ENCODE results near the gene PIP4P1.
"Not testable (repeated sequence)": the region's sequence is repeated elsewhere in the genome, so short reads cannot be mapped to it uniquely, and the experiment has no call there.

The PIP4P1 gene

DNA sequence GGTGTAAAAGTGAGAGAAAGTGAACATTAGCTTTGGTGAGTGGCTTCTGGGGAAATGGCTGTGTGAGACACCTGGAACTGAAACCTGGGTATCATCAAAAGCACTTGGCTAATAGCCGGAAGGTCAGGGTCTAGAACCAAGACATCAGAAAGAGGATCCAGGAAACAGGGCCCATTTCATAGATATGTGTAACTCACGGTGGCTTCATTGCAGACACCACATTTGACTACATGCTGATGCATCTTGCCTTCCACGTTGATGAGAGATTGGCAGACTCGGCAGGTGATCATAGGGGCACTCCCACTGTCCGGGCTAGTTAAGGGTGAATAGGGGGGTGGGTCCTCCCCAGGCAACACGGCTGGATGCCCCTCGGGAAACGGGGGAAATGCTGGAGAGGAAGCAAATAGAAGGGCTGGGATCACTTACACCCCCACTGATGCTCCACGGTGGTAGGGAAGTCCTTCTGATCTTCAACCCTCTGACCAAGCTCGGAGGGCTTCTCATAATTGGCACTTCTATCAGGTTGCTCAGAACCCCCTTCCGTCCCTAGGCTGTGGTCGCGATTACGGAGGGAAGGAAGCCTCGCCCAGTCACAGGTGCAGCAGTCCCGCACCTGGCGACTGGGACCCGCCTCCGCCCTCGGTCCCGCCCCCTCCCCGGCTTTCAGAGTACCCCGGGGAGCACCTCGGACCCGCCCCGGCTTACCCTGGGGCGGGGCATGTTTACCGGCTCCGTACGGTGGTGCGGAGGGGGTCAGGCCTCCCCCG is 593 bp downstream of the PIP4P1 start:
- peak; percentile 58 for ATAC-seq (ENCODE audit: low read depth)
- Mint-ChIP-seq H3K4me3 (peak overlapping the region; percentile 91), H3K9me3 (no peaks in the 10 kb centered on the region), H3K36me3 (peaks cover 11% of the 10 kb centered on the region), H3K27me3 (no peaks in the 10 kb centered on the region), H3K27ac (peak overlapping the region; percentile 98), H3K4me1 (peaks cover 19% of the 10 kb centered on the region)
- peak; percentile 85 to 92 for DNase-seq (ENCODE audit: low spot score in 2 of 2)

DNA sequence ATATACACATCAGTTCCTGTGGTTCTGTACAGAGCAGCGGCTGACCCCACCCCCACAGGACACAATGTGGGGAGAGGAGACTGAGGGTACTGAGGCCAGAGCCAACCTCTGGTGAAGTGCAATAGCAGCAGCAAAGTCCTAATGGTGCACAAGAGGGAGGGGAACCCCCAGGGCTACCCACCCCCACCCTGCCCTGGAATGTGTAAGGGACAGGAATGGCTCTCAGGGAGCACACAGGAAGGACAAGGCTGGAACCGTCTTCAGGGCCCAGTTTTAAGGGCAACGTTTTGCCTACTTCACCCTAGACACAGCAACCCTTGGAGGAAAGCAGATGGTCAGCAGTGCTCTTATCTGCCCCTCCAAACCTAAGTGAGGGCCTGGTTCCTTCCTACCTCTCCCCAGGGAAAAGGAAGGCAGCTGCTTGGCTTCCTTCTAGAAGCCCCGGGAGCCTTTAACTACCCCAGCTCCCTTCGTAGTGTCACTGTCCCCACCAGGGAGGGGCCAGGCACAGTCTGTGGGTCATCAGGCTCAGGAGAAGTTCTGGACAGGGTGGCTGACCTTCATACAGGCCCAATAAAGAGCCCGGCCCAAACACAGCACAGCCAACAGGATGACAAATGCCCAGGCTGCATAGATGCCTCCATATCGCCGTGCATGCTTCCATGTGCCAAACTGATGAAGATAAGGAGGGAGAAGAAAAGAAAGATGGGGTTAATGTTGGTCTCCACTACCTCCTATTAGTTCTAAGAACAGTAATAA is 3.0 kb downstream of the PIP4P1 start:
- H3K27ac Mint-ChIP-seq = no peak overlapping the region
- peaks cover 11% of the 10 kb centered on the region for H3K36me3 Mint-ChIP-seq
- no peak for DNase-seq (ENCODE audit: low spot score in 2 of 2)
- no peak for ATAC-seq (ENCODE audit: low read depth)
- H3K4me3 Mint-ChIP-seq = no peak overlapping the region
- H3K9me3 Mint-ChIP-seq = no peaks in the 10 kb centered on the region
- H3K27me3 Mint-ChIP-seq = no peaks in the 10 kb centered on the region
- H3K4me1 Mint-ChIP-seq = peaks cover 14% of the 10 kb centered on the region

DNA sequence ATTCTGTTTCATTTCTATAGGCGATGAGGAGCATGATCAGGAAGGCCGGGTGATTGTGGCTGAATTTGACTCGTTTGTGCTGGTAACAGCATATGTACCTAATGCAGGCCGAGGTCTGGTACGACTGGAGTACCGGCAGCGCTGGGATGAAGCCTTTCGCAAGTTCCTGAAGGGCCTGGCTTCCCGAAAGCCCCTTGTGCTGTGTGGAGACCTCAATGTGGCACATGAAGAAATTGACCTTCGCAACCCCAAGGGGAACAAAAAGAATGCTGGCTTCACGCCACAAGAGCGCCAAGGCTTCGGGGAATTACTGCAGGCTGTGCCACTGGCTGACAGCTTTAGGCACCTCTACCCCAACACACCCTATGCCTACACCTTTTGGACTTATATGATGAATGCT is 4.3 kb downstream of the PIP4P1 start:
- no peak for ATAC-seq (ENCODE audit: low read depth)
- Mint-ChIP-seq H3K4me1 (peaks cover 14% of the 10 kb centered on the region), H3K27me3 (no peaks in the 10 kb centered on the region), H3K36me3 (peaks cover 17% of the 10 kb centered on the region), H3K9me3 (no peaks in the 10 kb centered on the region), H3K27ac (no peak overlapping the region), H3K4me3 (no peak overlapping the region)
- DNase-seq (ENCODE audit: low spot score in 2 of 2) = no peak

DNA sequence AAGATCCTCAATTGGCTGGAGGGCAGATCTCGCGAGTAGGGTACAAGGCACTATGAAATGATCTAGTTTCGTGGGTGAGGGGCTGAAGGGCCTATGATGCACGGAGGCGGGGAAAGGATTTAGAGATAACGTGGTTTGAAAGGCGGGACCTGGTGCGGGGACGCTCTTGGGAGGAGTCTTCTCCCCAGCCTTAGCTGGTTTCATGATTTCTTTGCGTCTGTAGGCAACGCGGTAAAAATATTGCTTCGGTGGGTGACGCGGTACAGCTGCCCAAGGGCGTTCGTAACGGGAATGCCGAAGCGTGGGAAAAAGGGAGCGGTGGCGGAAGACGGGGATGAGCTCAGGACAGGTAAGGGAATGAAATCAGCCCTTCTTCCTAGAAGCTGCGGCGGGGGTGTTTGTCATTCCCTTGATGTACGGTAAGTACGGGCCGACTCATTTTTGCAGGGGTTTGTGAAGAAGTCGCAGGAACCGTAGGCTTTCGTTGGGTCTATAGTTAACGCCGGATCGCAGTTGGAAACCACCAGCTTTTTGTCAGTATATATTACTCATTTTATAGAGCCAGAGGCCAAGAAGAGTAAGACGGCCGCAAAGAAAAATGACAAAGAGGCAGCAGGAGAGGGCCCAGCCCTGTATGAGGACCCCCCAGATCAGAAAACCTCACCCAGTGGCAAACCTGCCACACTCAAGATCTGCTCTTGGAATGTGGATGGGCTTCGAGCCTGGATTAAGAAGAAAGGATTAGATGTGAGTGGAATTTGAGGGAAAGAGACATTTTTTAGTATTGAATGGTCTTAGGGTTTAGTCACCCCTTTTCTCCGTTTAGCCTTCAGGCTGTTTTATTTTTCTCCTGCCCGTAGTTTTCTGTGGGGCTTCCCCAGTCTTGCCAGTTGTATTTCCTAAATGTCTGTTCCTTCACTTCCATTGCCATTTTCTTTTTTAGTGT is 5.6 kb downstream of the PIP4P1 start:
- Mint-ChIP-seq H3K27me3 (no peaks in the 10 kb centered on the region), H3K4me3 (no peak overlapping the region), H3K4me1 (peaks cover 10% of the 10 kb centered on the region), H3K9me3 (no peaks in the 10 kb centered on the region), H3K27ac (no peak overlapping the region), H3K36me3 (peaks cover 21% of the 10 kb centered on the region)
- peak; percentile 53 for ATAC-seq (ENCODE audit: low read depth)
- no peak for DNase-seq (ENCODE audit: low spot score in 2 of 2)

DNA sequence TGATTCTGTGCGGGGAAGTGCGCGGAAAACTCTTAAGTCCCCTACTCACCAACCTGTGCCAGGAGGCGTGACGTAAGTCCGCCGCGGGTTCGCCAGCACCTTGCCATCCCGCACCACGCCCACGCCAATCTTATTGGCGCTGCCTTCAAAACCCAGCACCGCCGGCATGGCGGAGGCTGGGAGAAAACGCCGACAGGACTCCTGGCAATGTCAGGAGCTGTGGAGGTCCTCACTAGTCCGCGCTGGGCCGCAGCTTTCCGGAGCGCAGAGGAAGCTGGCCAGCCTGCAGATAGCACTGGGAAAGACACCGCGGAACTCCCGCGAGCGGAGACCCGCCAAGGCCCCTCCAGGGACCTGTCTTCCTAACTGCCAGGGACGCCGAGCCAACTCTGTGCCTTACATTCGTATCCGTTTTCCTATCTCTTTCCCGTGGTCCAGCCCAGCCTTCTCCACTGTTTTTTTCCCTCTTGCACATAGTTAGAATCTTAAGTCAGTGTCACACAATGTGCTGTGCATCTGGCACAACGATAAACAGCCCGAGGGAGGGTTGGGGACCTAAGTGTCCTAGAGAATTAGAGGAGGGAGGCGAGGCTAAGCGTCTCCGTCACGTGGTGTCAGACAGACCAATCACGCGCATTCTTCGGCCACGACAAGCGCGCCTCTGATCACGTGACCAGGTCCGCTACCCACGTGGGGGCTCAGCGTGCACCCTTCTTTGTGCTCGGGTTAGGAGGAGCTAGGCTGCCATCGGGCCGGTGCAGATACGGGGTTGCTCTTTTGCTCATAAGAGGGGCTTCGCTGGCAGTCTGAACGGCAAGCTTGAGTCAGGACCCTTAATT is 6.5 kb downstream of the PIP4P1 start, which contains the start of the genes APEX1 and OSGEP:
TSS of gene APEX1 (plus strand) at position 711 of the 839 bp plus-strand sequence. CDS start 420 bp downstream, outside the sequence.
TSS of gene OSGEP (minus strand) at position 297 of the 839 bp plus-strand sequence. CDS start at position 168, 129 bp downstream.
- H3K27ac Mint-ChIP-seq = no peak within 1 kb of the TSS
- no peaks in the 10 kb centered on the region for H3K27me3 Mint-ChIP-seq

DNA sequence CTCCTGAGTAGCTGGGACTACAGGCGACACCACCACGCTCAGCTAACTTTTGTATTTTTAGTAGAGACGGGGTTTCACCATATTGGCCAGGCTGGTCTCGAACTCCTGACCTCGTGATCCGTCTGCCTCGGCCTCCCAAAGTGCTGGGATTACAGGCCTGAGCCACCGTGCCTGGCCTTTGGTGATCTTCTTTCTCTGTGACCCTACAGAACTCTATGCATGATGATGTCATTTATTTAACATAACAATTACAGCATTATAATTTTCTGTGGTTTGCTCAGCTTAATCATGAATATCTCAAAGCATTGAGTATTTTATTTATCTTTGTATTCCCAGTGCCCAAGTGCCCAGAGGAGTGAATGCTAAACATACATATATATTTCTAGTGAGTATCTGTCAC is 8.4 kb downstream of the PIP4P1 start:
- not testable (repeated sequence) for DNase-seq (ENCODE audit: low spot score in 2 of 2); H3K27me3 Mint-ChIP-seq; H3K4me3 Mint-ChIP-seq

More for the DNA sequence above, 6.5 kb downstream of the PIP4P1 start, which contains the start of the genes APEX1 and OSGEP:
- Mint-ChIP-seq H3K4me1 (peaks cover 5% of the 10 kb centered on the region), H3K36me3 (peaks cover 20% of the 10 kb centered on the region), H3K4me3 (no peak within 1 kb of the TSS), H3K9me3 (no peaks in the 10 kb centered on the region)
- DNase-seq (ENCODE audit: low spot score in 2 of 2) (peak; percentile 95), ATAC-seq (ENCODE audit: low read depth) (peak; percentile 84)

DNA sequence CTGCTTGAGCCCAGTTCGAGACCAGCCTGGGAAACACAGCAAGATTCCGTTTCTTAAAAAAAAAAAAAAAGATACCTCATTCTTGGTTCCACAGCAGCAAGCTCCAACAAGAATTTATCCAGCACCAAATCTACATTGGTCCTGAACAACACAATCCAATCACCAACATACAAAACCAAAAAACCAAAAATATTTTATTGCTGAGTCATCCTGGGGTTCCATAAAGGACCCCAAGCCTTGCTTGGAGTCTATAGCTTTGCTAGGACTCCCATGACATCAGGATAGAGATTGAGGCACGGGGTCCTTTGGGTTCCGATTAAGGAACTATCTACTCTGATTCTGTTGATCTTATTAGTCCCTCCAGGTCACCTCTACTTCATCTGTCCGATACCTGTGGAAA is 14.3 kb downstream of the PIP4P1 start:
- no peak overlapping the region for H3K4me3 Mint-ChIP-seq
- no peaks in the 10 kb centered on the region for H3K9me3 Mint-ChIP-seq
- DNase-seq (ENCODE audit: low spot score in 2 of 2) (no peak), ATAC-seq (ENCODE audit: low read depth) (no peak)
- H3K4me1 Mint-ChIP-seq = peaks cover 6% of the 10 kb centered on the region
- H3K27ac Mint-ChIP-seq = no peak overlapping the region
- no peaks in the 10 kb centered on the region for H3K27me3 Mint-ChIP-seq
- peaks cover 31% of the 10 kb centered on the region for H3K36me3 Mint-ChIP-seq

More for the DNA sequence above, 8.4 kb downstream of the PIP4P1 start:
- H3K27ac Mint-ChIP-seq; ATAC-seq (ENCODE audit: low read depth); H3K4me1 Mint-ChIP-seq; H3K9me3 Mint-ChIP-seq: not testable (repeated sequence)
- H3K36me3 Mint-ChIP-seq = peaks cover 29% of the 10 kb centered on the region

DNA sequence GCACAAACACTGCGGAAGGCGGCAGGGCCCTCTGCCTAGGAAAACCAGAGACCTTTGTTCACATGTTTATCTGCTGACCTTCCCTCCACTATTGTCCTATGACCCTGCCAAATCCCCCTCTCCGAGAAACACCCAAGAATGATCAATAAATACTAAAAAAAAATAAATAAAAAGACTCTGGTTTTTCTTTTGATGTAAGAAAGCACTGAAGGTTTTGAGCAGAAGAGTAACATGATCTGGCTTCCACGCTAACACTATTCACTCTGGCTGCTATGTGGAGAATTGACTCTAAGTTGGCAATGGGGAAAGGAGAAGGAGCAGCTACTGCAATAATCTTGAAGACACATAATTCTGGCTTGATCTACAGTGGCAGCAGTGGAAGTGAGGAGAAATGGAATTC is 17.6 kb downstream of the PIP4P1 start:
- not testable (repeated sequence) for H3K4me3 Mint-ChIP-seq; DNase-seq (ENCODE audit: low spot score in 2 of 2); H3K27me3 Mint-ChIP-seq; H3K27ac Mint-ChIP-seq; ATAC-seq (ENCODE audit: low read depth); H3K9me3 Mint-ChIP-seq
- Mint-ChIP-seq H3K4me1 (peaks cover 26% of the 10 kb centered on the region), H3K36me3 (peaks cover 19% of the 10 kb centered on the region)

DNA sequence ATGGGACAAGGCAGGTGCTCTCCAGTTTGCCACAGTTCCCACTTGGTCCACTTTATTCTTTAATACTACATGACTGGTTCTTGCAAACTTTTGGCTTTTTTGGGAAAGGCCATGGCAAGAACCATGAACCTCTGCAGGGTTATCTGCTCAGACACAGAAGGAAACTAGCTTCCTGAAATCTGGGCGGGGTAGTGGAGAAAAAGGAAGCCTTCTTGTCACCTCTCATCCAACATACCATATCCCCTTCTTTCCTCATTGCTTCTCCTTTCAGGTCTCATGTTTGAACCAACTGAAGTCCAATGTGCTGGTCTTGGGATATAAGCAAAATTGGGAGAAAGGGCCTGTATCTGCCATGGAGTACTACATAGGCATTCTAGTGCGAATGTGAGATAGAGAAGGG is 19.8 kb downstream of the PIP4P1 start:
- no peaks in the 10 kb centered on the region for H3K27me3 Mint-ChIP-seq
- H3K9me3 Mint-ChIP-seq = no peaks in the 10 kb centered on the region
- no peak for ATAC-seq (ENCODE audit: low read depth)
- no peak overlapping the region for H3K27ac Mint-ChIP-seq
- H3K36me3 Mint-ChIP-seq = peaks cover 6% of the 10 kb centered on the region
- H3K4me1 Mint-ChIP-seq = peaks cover 32% of the 10 kb centered on the region
- no peak overlapping the region for H3K4me3 Mint-ChIP-seq
- DNase-seq (ENCODE audit: low spot score in 2 of 2) = no peak

DNA sequence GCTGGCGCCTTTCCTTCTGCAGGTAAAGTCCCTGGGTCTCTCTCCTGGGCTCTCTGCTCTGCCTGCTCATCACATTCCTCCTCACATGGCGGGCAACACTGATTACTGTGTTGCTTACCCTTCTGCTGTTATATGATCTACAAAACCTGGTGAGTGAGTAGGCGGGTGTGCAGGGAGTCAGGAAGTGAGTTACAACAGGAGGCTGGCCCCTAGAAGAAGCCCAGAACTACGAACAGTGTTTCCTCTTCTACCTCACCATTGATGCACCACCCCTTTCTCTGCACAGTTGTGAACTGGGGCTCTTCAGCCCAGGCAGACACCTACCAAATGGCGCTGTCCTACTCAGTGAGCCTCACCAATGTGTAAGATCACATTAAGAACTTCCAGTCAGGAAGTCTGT is 20.4 kb downstream of the PIP4P1 start:
- Mint-ChIP-seq H3K36me3 (peaks cover 6% of the 10 kb centered on the region), H3K27me3 (no peaks in the 10 kb centered on the region), H3K9me3 (no peaks in the 10 kb centered on the region), H3K4me1 (peaks cover 32% of the 10 kb centered on the region), H3K27ac (peak overlapping the region; percentile 80), H3K4me3 (peak overlapping the region; percentile 71)
- ATAC-seq (ENCODE audit: low read depth) = peak; percentile 73
- DNase-seq (ENCODE audit: low spot score in 2 of 2) = no peak

DNA sequence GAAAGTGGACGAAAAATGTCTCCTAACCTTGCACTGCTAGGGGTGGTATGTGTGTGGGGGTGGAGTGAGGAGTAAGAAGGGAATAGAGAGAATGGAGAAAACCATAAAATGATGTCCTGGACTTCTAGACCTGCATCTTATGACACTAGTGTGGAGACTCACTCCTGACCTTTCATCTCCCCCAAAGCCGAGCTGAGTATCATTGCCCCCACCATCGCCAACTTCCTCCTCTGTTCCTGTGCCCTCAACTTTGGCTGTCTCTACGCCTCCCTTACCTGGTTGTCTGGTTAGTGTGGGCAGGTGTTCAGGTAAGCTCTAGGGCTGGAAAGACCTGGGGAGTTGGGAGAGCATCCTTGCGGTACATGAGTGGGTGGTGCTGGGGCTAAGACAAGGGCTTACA is 20.8 kb downstream of the PIP4P1 start:
- Mint-ChIP-seq H3K4me3 (peak overlapping the region; percentile 71), H3K9me3 (no peaks in the 10 kb centered on the region), H3K36me3 (peaks cover 6% of the 10 kb centered on the region), H3K27ac (peak overlapping the region; percentile 80), H3K4me1 (peaks cover 32% of the 10 kb centered on the region), H3K27me3 (no peaks in the 10 kb centered on the region)
- DNase-seq (ENCODE audit: low spot score in 2 of 2) (no peak), ATAC-seq (ENCODE audit: low read depth) (no peak)

DNA sequence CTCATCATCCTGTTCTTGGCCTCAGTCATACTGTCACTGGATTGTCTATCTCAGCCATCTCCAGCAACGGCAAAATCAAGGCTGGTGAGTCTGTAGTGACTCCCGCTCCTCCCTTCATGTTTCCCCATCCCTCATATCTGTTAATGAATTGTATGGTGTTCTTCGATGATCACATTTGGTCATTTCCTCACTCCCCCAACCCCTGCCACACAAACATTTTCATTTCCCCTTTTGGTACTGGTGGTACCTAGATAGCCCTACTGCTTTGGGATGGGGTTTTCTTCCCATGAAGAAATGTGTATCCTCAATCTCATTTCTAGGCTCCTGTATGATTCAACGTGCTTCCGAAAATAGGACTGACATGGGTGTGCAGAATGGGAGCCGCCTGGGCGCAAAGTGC is 22.6 kb downstream of the PIP4P1 start:
- no peak for DNase-seq (ENCODE audit: low spot score in 2 of 2)
- peak overlapping the region; percentile 31 for H3K4me3 Mint-ChIP-seq
- peak; percentile 78 for ATAC-seq (ENCODE audit: low read depth)
- no peak overlapping the region for H3K27ac Mint-ChIP-seq
- H3K27me3 Mint-ChIP-seq = no peaks in the 10 kb centered on the region
- H3K4me1 Mint-ChIP-seq = peaks cover 32% of the 10 kb centered on the region
- peaks cover 6% of the 10 kb centered on the region for H3K36me3 Mint-ChIP-seq
- H3K9me3 Mint-ChIP-seq = no peaks in the 10 kb centered on the region

DNA sequence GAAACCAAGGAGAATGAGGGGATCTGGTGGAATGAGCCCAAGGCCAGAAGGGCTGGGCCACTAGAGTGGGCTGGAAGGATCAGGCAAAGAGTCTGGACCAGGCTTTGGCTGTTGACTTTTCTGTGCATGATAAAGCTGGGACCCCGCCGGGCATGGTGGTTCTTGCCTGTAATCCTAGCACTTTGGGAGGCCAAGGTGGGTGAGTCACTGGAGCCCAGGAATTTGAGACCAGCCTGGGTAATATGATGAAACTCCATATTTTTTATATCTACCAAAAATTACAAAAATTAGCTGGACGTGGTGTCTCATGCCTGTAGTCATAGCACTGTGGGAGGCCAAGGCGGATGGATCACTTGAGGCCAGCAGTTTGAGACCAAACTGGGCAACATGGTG is 24.9 kb downstream of the PIP4P1 start:
- DNase-seq (ENCODE audit: low spot score in 2 of 2) (no peak), ATAC-seq (ENCODE audit: low read depth) (no peak)
- H3K4me1 Mint-ChIP-seq = peaks cover 29% of the 10 kb centered on the region
- H3K4me3 Mint-ChIP-seq = no peak overlapping the region
- H3K9me3 Mint-ChIP-seq = no peaks in the 10 kb centered on the region
- H3K27me3 Mint-ChIP-seq = no peaks in the 10 kb centered on the region
- no peak overlapping the region for H3K27ac Mint-ChIP-seq
- no peaks in the 10 kb centered on the region for H3K36me3 Mint-ChIP-seq
